Effector memory CD8-positive, alpha-beta T cell (primary cell): Measurements from ENCODE around the gene PIP5K1A.

Source experiments
- ATAC-seq: fragments of 150-1000 bp; cut with Tn5 transposase; replicated peaks from 2 replicates; pipeline ENCODE4 v1.10.0; 2021; ENCODE audit warnings: mild to moderate bottlenecking, moderate library complexity
- DNase-seq, 3 experiments: peaks; one replicate each; pipeline ENCODE4 v3.0.0; 2021
- H3K27ac Mint-ChIP-seq, 2 donors: one replicate each; pipeline ENCODE4 v1.8.0; 2022; ENCODE audit warnings: mild to moderate bottlenecking in 2 of 2, mixed read lengths in 2 of 2, moderate library complexity in 2 of 2
- H3K27me3 Mint-ChIP-seq, 2 donors: one replicate each; pipeline ENCODE4 v1.8.0; 2022; ENCODE audit warnings: mixed read lengths in 2 of 2
- H3K36me3 Mint-ChIP-seq: one replicate; pipeline ENCODE4 v1.8.0; 2022; ENCODE audit warnings: mild to moderate bottlenecking, moderate library complexity, mixed read lengths; ENCODE audit not compliant: insufficient read depth
- H3K4me1 Mint-ChIP-seq, 2 donors: one replicate each; pipeline ENCODE4 v1.8.0; 2022; ENCODE audit warnings: low read depth in 2 of 2, mixed read lengths in 2 of 2
- H3K4me3 Mint-ChIP-seq, 2 donors: one replicate each; pipeline ENCODE4 v1.8.0; 2022; ENCODE audit warnings: mild to moderate bottlenecking in 2 of 2, mixed read lengths in 2 of 2, moderate library complexity in 2 of 2
- H3K9me3 Mint-ChIP-seq, 2 donors: one replicate each; pipeline ENCODE4 v1.8.0; 2022; ENCODE audit warnings: mixed read lengths in 2 of 2

The PIP5K1A gene

GRCh38 chr1:151290709-151291303, 92.5 kb downstream of the PIP5K1A start:
- Mint-ChIP-seq H3K9me3 (no peaks in the 10 kb centered on the region), H3K27me3 (no peaks in the 10 kb centered on the region), H3K4me3 (peak overlapping the region in 1 of 2 donors; percentile 21), H3K27ac (peak overlapping the region in 1 of 2 donors; percentile 84), H3K4me1 (peaks cover 17 to 21% of the 10 kb centered on the region in 2 donors), H3K36me3 (peaks cover 42% of the 10 kb centered on the region)
- ATAC-seq: peak; percentile 20
- DNase-seq: no peak

GRCh38 chr1:151292207-151293030, 94.1 kb downstream of the PIP5K1A start:
- Mint-ChIP-seq H3K36me3 (peaks cover 53% of the 10 kb centered on the region), H3K27me3 (no peaks in the 10 kb centered on the region), H3K4me1 (peaks cover 8 to 19% of the 10 kb centered on the region in 2 donors), H3K4me3 (no peak overlapping the region), H3K27ac (peak overlapping the region; percentile 85 to 87), H3K9me3 (no peaks in the 10 kb centered on the region)
- ATAC-seq: peak; percentile 70
- DNase-seq: no peak

- Mint-ChIP-seq H3K36me3 (peaks cover 59% of the 10 kb centered on the region), H3K9me3 (no peaks in the 10 kb centered on the region), H3K4me3 (no peak overlapping the region), H3K4me1 (peaks cover 8 to 19% of the 10 kb centered on the region in 2 donors), H3K27ac (peak overlapping the region; percentile 85 to 87), H3K27me3 (no peaks in the 10 kb centered on the region)
- no peak for ATAC-seq
- no peak for DNase-seq
Measured at GRCh38 chr1:151293093-151293492, 94.7 kb downstream of the PIP5K1A start.

- Mint-ChIP-seq H3K27ac (peak overlapping the region in 1 of 2 donors; percentile 85), H3K36me3 (peaks cover 64% of the 10 kb centered on the region), H3K9me3 (no peaks in the 10 kb centered on the region)
Measured at GRCh38 chr1:151294742-151295462, 96.5 kb downstream of the PIP5K1A start.

More at GRCh38 chr1:151294742-151295462, 96.5 kb downstream of the PIP5K1A start:
- no peak overlapping the region for H3K4me3 Mint-ChIP-seq
- no peak for DNase-seq
- H3K27me3 Mint-ChIP-seq: no peaks in the 10 kb centered on the region
- ATAC-seq: no peak
- peaks cover 0 to 5% of the 10 kb centered on the region in 2 donors for H3K4me1 Mint-ChIP-seq
